Astrocyte (in vitro differentiated cells and primary cell): ENCODE results near the gene GAB2.

Experiments used
- EZH2 ChIP-seq: IDR thresholded peaks from 2 replicates; pipeline ENCODE4 v1.6.1; 2012; ENCODE audit warnings: mild to moderate bottlenecking, low read length, inconsistent platforms; ENCODE audit not compliant: insufficient read depth
- TF ChIP-seq, protein P1 (sequence below): IDR thresholded peaks from 2 replicates; pipeline ENCODE4 v1.5.1; 2011; ENCODE audit warnings: low read depth, mild to moderate bottlenecking, inconsistent platforms, low read length, moderate library complexity; ENCODE audit not compliant: insufficient read depth

DNA sequence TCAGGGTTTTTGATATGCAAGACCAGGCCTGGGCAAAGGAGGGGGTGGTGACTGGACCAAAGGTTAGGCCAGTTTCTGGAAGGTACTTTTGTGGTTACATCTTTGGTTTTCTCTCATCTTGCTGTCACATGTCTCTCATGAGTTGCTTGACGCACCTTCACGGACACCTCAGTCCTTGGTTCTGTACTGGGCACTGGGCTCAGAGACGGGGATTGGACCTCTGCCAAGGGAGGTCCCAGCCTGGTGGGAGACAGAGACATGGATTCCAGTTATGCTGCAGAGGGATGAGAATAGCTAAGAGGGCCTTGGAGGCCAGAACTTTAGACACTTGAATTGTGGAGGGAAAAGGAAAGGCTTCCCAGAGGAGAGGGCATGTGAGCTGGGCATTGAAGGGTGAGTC is 227.2 kb downstream of the GAB2 start:
- TF ChIP-seq, protein P1, sequence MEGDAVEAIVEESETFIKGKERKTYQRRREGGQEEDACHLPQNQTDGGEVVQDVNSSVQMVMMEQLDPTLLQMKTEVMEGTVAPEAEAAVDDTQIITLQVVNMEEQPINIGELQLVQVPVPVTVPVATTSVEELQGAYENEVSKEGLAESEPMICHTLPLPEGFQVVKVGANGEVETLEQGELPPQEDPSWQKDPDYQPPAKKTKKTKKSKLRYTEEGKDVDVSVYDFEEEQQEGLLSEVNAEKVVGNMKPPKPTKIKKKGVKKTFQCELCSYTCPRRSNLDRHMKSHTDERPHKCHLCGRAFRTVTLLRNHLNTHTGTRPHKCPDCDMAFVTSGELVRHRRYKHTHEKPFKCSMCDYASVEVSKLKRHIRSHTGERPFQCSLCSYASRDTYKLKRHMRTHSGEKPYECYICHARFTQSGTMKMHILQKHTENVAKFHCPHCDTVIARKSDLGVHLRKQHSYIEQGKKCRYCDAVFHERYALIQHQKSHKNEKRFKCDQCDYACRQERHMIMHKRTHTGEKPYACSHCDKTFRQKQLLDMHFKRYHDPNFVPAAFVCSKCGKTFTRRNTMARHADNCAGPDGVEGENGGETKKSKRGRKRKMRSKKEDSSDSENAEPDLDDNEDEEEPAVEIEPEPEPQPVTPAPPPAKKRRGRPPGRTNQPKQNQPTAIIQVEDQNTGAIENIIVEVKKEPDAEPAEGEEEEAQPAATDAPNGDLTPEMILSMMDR: no peak
- TF ChIP-seq EZH2: no peak
